HUES64 (cell line): ENCODE data around the gene CIART. TPM values are rescaled to one million over a fixed set of nuclear protein-coding genes. Genes with fewer than 3 reads are reported as not detected.
"Not testable (repeated sequence)": the region's sequence is repeated elsewhere in the genome, so short reads cannot be mapped to it uniquely, and the experiment has no call there.

Experiments
- H3K27ac ChIP-seq: 2 replicates; pipeline ENCODE4 v1.7.0; 2013; ENCODE audit warnings: low read depth, low read length, inconsistent platforms
- H3K27me3 ChIP-seq: 2 replicates; pipeline ENCODE4 v1.6.1; 2013; ENCODE audit warnings: mild to moderate bottlenecking, low read length; ENCODE audit not compliant: insufficient read depth
- H3K36me3 ChIP-seq: 2 replicates; pipeline ENCODE4 v1.6.1; 2013; ENCODE audit warnings: mild to moderate bottlenecking, low read length; ENCODE audit not compliant: insufficient read depth
- H3K4me1 ChIP-seq: 2 replicates; pipeline ENCODE4 v1.6.1; 2013; ENCODE audit warnings: mild to moderate bottlenecking, low read length, moderate library complexity; ENCODE audit not compliant: insufficient read depth
- H3K4me3 ChIP-seq: 2 replicates; pipeline ENCODE4 v1.5.1; 2013; ENCODE audit warnings: mild to moderate bottlenecking, low read length, moderate library complexity
- H3K9ac ChIP-seq: 2 replicates; pipeline ENCODE4 v1.6.1; 2013; ENCODE audit warnings: mild to moderate bottlenecking, low read depth, low read length
- H3K9me3 ChIP-seq: 2 replicates; pipeline ENCODE4 v1.6.1; 2013; ENCODE audit warnings: low read depth, low read length; ENCODE audit not compliant: insufficient read depth
- WGBS: fragments of 150-250, 120-280 bp; methylation state at CpG from one replicate; pipeline ENCODE4 v1.1.7; 2013; ENCODE audit warnings: missing lambda C conversion rate; 5-methylcytosine and 5-hydroxymethylcytosine counted together
- polyA plus RNA-seq, 2 experiments: library from polyadenylated mRNA; stranded (reverse); fragments of 50-300 nt; gene quantifications; one replicate each; pipeline ENCODE4 v1.2.3, GENCODE V29; 2013

The CIART gene
- 7.2 TPM for polyA plus RNA-seq (2013, experiment 1 of 2)
- 8.2 TPM for polyA plus RNA-seq (2013, experiment 2 of 2)

- WGBS = 27% methylated on average over 39 of the region's 46 CpGs
- peak within 1 kb of the TSS; percentile 68 for H3K4me3 ChIP-seq
- peak within 1 kb of the TSS; percentile 69; the same call in 1 of the 2 replicates for H3K27ac ChIP-seq
- H3K4me1 ChIP-seq = peaks cover 8% of the 10 kb centered on the region; the same call in 1 of the 2 replicates
- H3K27me3 ChIP-seq = peaks cover 13% of the 10 kb centered on the region
- no peaks in the 10 kb centered on the region for H3K9me3 ChIP-seq
- H3K36me3 ChIP-seq = peaks cover 19% of the 10 kb centered on the region
- H3K9ac ChIP-seq = peak within 1 kb of the TSS; percentile 81
Observed at GRCh38 chr1:150281758-150282557, at the start of gene CIART. Gene CIART (plus strand): TSS chr1:150282554. CDS start chr1:150283268, 714 bp downstream.

- WGBS = 94% methylated on average over 10 of the region's 10 CpGs
- H3K9me3 ChIP-seq, H3K9ac ChIP-seq, H3K27me3 ChIP-seq, H3K27ac ChIP-seq, H3K4me3 ChIP-seq: not testable (repeated sequence)
- peaks cover 19% of the 10 kb centered on the region for H3K4me1 ChIP-seq
- H3K36me3 ChIP-seq = peaks cover 40% of the 10 kb centered on the region
Observed at GRCh38 chr1:150232921-150233320, 49.4 kb upstream of the CIART start.

GRCh38 chr1:150233359-150234308 lies 48.7 kb upstream of the CIART start:
- H3K27me3 ChIP-seq = no peaks in the 10 kb centered on the region
- H3K9ac ChIP-seq = peak overlapping the region; percentile 97
- peaks cover 19% of the 10 kb centered on the region for H3K4me1 ChIP-seq
- peak overlapping the region; percentile 92 for H3K4me3 ChIP-seq
- no peaks in the 10 kb centered on the region for H3K9me3 ChIP-seq
- H3K36me3 ChIP-seq = peaks cover 34% of the 10 kb centered on the region
- H3K27ac ChIP-seq = peak overlapping the region; percentile 32; the same call in 1 of the 2 replicates
- WGBS = 50% methylated on average over 8 of the region's 15 CpGs

GRCh38 chr1:150234309-150234565 lies 48.1 kb upstream of the CIART start:
- Histone ChIP-seq H3K4me3 (peak overlapping the region; percentile 92), H3K4me1 (peaks cover 19% of the 10 kb centered on the region), H3K27me3 (no peaks in the 10 kb centered on the region), H3K27ac (peak overlapping the region; percentile 91), H3K9ac (peak overlapping the region; percentile 97), H3K36me3 (peaks cover 28% of the 10 kb centered on the region), H3K9me3 (no peaks in the 10 kb centered on the region)
- WGBS = under 1% methylated on average over 9 of the region's 9 CpGs

- peak overlapping the region; percentile 92 for H3K4me3 ChIP-seq
- under 1% methylated on average over 78 of the region's 78 CpGs for WGBS
Observed at GRCh38 chr1:150234566-150235293, 47.6 kb upstream of the CIART start.

GRCh38 chr1:150235294-150235851 lies 47.0 kb upstream of the CIART start:
- H3K27me3 ChIP-seq = no peaks in the 10 kb centered on the region
- no peaks in the 10 kb centered on the region for H3K9me3 ChIP-seq

More at GRCh38 chr1:150234566-150235293, 47.6 kb upstream of the CIART start:
- peaks cover 19% of the 10 kb centered on the region for H3K4me1 ChIP-seq
- H3K27ac ChIP-seq = peak overlapping the region; percentile 91
- H3K27me3 ChIP-seq = no peaks in the 10 kb centered on the region
- H3K36me3 ChIP-seq = peaks cover 23% of the 10 kb centered on the region
- H3K9ac ChIP-seq = peak overlapping the region; percentile 97
- no peaks in the 10 kb centered on the region for H3K9me3 ChIP-seq

GRCh38 chr1:150235852-150236613 lies 46.3 kb upstream of the CIART start, which contains the start of gene ANP32E:
Gene ANP32E (minus strand): TSS chr1:150236112. CDS start chr1:150235786, 326 bp downstream.
- H3K27me3 ChIP-seq = no peaks in the 10 kb centered on the region
- WGBS = under 1% methylated on average over 31 of the region's 33 CpGs

More at GRCh38 chr1:150235294-150235851, 47.0 kb upstream of the CIART start:
- H3K4me3 ChIP-seq = peak overlapping the region; percentile 92
- peaks cover 19% of the 10 kb centered on the region for H3K4me1 ChIP-seq
- peak overlapping the region; percentile 91 for H3K27ac ChIP-seq
- H3K36me3 ChIP-seq = peaks cover 17% of the 10 kb centered on the region
- peak overlapping the region; percentile 97 for H3K9ac ChIP-seq
- WGBS = under 1% methylated on average over 25 of the region's 27 CpGs

GRCh38 chr1:150236614-150237100 lies 45.7 kb upstream of the CIART start:
- H3K27ac ChIP-seq = peak overlapping the region; percentile 93
- WGBS = 38% methylated on average over 10 of the region's 10 CpGs
- H3K27me3 ChIP-seq = no peaks in the 10 kb centered on the region
- peak overlapping the region; percentile 92 for H3K4me3 ChIP-seq
- peaks cover 19% of the 10 kb centered on the region for H3K4me1 ChIP-seq
- H3K36me3 ChIP-seq = peaks cover 5% of the 10 kb centered on the region
- no peaks in the 10 kb centered on the region for H3K9me3 ChIP-seq
- peak overlapping the region; percentile 97 for H3K9ac ChIP-seq

More at GRCh38 chr1:150235852-150236613, 46.3 kb upstream of the CIART start, which contains the start of gene ANP32E:
- Histone ChIP-seq H3K9ac (peak within 1 kb of the TSS; percentile 97), H3K36me3 (peaks cover 11% of the 10 kb centered on the region), H3K27ac (peak within 1 kb of the TSS; percentile 93), H3K4me1 (peaks cover 19% of the 10 kb centered on the region), H3K9me3 (no peaks in the 10 kb centered on the region), H3K4me3 (peak within 1 kb of the TSS; percentile 92)

- H3K9me3 ChIP-seq, H3K36me3 ChIP-seq, H3K27ac ChIP-seq, H3K27me3 ChIP-seq: not testable (repeated sequence)
- Histone ChIP-seq H3K4me1 (peaks cover 19% of the 10 kb centered on the region), H3K4me3 (peak overlapping the region; percentile 92; the same call in 1 of the 2 replicates), H3K9ac (peak overlapping the region; percentile 97; the same call in 1 of the 2 replicates)
- WGBS = 93% methylated on average over 13 of the region's 13 CpGs
Observed at GRCh38 chr1:150237176-150237575, 45.2 kb upstream of the CIART start.
